GM23338 (cell line): Measurements from ENCODE around the gene ZBTB44. TPM values are rescaled to one million over a fixed set of nuclear protein-coding genes. Genes with fewer than 3 reads are reported as not detected.

Source experiments
- ATAC-seq: fragments of 200-7000 bp; cut with Tn5 transposase; 3 replicates; pipeline ENCODE4 v1.9.1; 2020
- DNase-seq: peaks from one replicate; pipeline ENCODE4 v3.0.0-alpha.2; 2015; ENCODE audit warnings: low spot score
- H2AFZ ChIP-seq: fragments of 200-600 bp; sonication (generic); 2 replicates; pipeline ENCODE4 v1.8.0; 2016; ENCODE audit warnings: antibody characterized with exemption, mild to moderate bottlenecking, moderate library complexity
- H3F3A ChIP-seq: fragments of 200-600 bp; sonication (generic); replicated peaks from 2 replicates; pipeline ENCODE4 v1.8.0; 2017; ENCODE audit warnings: antibody characterized with exemption, mixed run types, low read depth
- H3K27ac ChIP-seq: fragments of 200-600 bp; sonication (generic); 2 replicates; pipeline ENCODE4 v1.6.1; 2016; ENCODE audit warnings: low read depth
- H3K27me3 ChIP-seq: fragments of 200-600 bp; sonication (generic); 2 replicates; pipeline ENCODE4 v1.8.0; 2016; ENCODE audit warnings: mild to moderate bottlenecking, mixed run types, moderate library complexity; ENCODE audit not compliant: insufficient read depth
- H3K36me3 ChIP-seq: fragments of 200-600 bp; sonication (generic); 2 replicates; pipeline ENCODE4 v1.8.0; 2016; ENCODE audit warnings: mild to moderate bottlenecking; ENCODE audit not compliant: insufficient read depth
- H3K4me1 ChIP-seq: fragments of 200-600 bp; sonication (generic); 2 replicates; pipeline ENCODE4 v1.8.0; 2016; ENCODE audit warnings: mild to moderate bottlenecking, moderate library complexity; ENCODE audit not compliant: insufficient read depth
- H3K4me2 ChIP-seq: fragments of 200-600 bp; sonication (generic); 2 replicates; pipeline ENCODE4 v1.7.1; 2017; ENCODE audit warnings: mixed run types
- H3K4me3 ChIP-seq: fragments of 200-600 bp; sonication (generic); 2 replicates; pipeline ENCODE4 v1.6.1; 2016; ENCODE audit warnings: mixed run types
- H3K79me2 ChIP-seq: fragments of 200-600 bp; sonication (generic); replicated peaks from 2 replicates; pipeline ENCODE4 v1.8.0; 2017; ENCODE audit warnings: mild to moderate bottlenecking; ENCODE audit not compliant: insufficient read depth
- H3K9me2 ChIP-seq: fragments of 200-600 bp; sonication (generic); 2 replicates; pipeline ENCODE4 v1.8.0; 2017; ENCODE audit not compliant: insufficient read depth
- H4K20me1 ChIP-seq: fragments of 200-600 bp; sonication (generic); replicated peaks from 2 replicates; pipeline ENCODE4 v1.8.0; 2017; ENCODE audit warnings: mild to moderate bottlenecking; ENCODE audit not compliant: insufficient read depth
- H3K27ac Mint-ChIP-seq: 2 replicates; pipeline ENCODE4 v1.8.0; 2020; ENCODE audit warnings: inconsistent platforms, mild to moderate bottlenecking, moderate library complexity, mixed read lengths
- H3K27me3 Mint-ChIP-seq: 3 replicates; pipeline ENCODE4 v1.8.0; 2022; ENCODE audit warnings: low read depth, mild to moderate bottlenecking, moderate library complexity, mixed read lengths, inconsistent platforms; ENCODE audit not compliant: insufficient read depth, poor library complexity
- H3K36me3 Mint-ChIP-seq: 3 replicates; pipeline ENCODE4 v1.8.0; 2021; ENCODE audit warnings: low read depth, mild to moderate bottlenecking, inconsistent platforms, moderate library complexity, mixed read lengths
- H3K4me1 Mint-ChIP-seq: 3 replicates; pipeline ENCODE4 v1.8.0; 2020; ENCODE audit warnings: mild to moderate bottlenecking, inconsistent platforms, mixed read lengths
- H3K4me3 Mint-ChIP-seq: 3 replicates; pipeline ENCODE4 v1.8.0; 2021; ENCODE audit warnings: moderate library complexity, mild to moderate bottlenecking, inconsistent platforms, mixed read lengths
- H3K9me3 Mint-ChIP-seq: 3 replicates; pipeline ENCODE4 v1.8.0; 2020; ENCODE audit warnings: moderate library complexity, mild to moderate bottlenecking, inconsistent platforms, mixed read lengths
- CREB1 ChIP-seq: fragments of 250-450 bp; sonication (Bioruptor Pico); IDR thresholded peaks from 2 replicates; pipeline ENCODE4 v1.5.0; 2020; ENCODE audit warnings: low read depth, mild to moderate bottlenecking, moderate library complexity
- CTCF ChIP-seq, 2 experiments: fragments of 200-600 bp in 1 of 2; sonication (generic) in 1 of 2; conservative IDR thresholded peaks; 2 replicates each; pipeline versions ENCODE4 v1.5.1 to v1.6.1; 2016 to 2017; ENCODE audit warnings: antibody characterized with exemption in 2 of 2, low read depth in 2 of 2, mild to moderate bottlenecking in 2 of 2, moderate library complexity in 1 of 2
- ETS1 ChIP-seq: IDR thresholded peaks from 2 replicates; pipeline ENCODE4 v1.6.1; 2016; ENCODE audit warnings: antibody characterized with exemption
- EZH2 ChIP-seq: fragments of 200-600 bp; sonication (generic); IDR thresholded peaks from one replicate; pipeline ENCODE4 v1.8.0; 2017; ENCODE audit warnings: antibody characterized with exemption, mild to moderate bottlenecking, low read depth; ENCODE audit not compliant: unreplicated experiment
- EZH2phosphoT487 ChIP-seq: fragments of 200-600 bp; sonication (generic); IDR thresholded peaks from one replicate; pipeline ENCODE4 v1.8.1; 2018; ENCODE audit warnings: antibody characterized with exemption; ENCODE audit not compliant: unreplicated experiment
- JUNB ChIP-seq: IDR thresholded peaks from one replicate; pipeline ENCODE4 v1.6.1; 2016; ENCODE audit warnings: antibody characterized with exemption; ENCODE audit not compliant: unreplicated experiment
- NANOG ChIP-seq: IDR thresholded peaks from 2 replicates; pipeline ENCODE4 v1.6.1; 2016; ENCODE audit warnings: antibody characterized with exemption, borderline replicate concordance
- POLR2AphosphoS5 ChIP-seq: IDR thresholded peaks from 2 replicates; pipeline ENCODE4 v1.6.1; 2016; ENCODE audit warnings: antibody characterized with exemption, low read depth
- REST ChIP-seq: IDR thresholded peaks from one replicate; pipeline ENCODE4 v1.6.1; 2018; ENCODE audit warnings: antibody characterized with exemption; ENCODE audit not compliant: unreplicated experiment
- ZNF114 ChIP-seq: fragments of 250-450 bp; sonication (Bioruptor Pico); IDR thresholded peaks from 2 replicates; pipeline ENCODE4 v1.5.0; 2020; ENCODE audit warnings: mild to moderate bottlenecking, moderate library complexity
- ZNF331 ChIP-seq: fragments of 250-450 bp; sonication (Bioruptor Pico); IDR thresholded peaks from 2 replicates; pipeline ENCODE4 v1.5.0; 2020; ENCODE audit warnings: low read depth, mild to moderate bottlenecking, moderate library complexity
- polyA plus RNA-seq: library from polyadenylated mRNA; unstranded; fragments of >200 nt; fragmentation: Nextera tagmentation; extraction: Ambion mirVana; gene quantifications from 2 replicates; pipeline ENCODE4 v1.2.1, GENCODE V29; 2016
- total RNA-seq: library from RNA; depleted of rRNA; stranded (reverse); fragments of >200 nt; shearing (Covaris generic); gene quantifications from 2 replicates; pipeline ENCODE4 v1.2.3, GENCODE V29; 2014

Gene ZBTB44
- total and polyA plus RNA-seq, 2 experiments from 2014 or later: 61.2 to 102 TPM

GRCh38 chr11:130262424-130262823 is 52.3 kb downstream of the ZBTB44 start (continued):
- TF ChIP-seq REST: no peak
- no peak for TF ChIP-seq EZH2

- H3K4me1 Mint-ChIP-seq: peaks cover 17% of the 10 kb centered on the region
- Histone ChIP-seq H2AFZ (no peak overlapping the region), H3K36me3 (peaks cover 15% of the 10 kb centered on the region), H3K9me2 (no peaks in the 10 kb centered on the region), H3F3A (no peaks in the 10 kb centered on the region), H3K79me2 (peaks cover 93% of the 10 kb centered on the region), H3K27me3 (no peaks in the 10 kb centered on the region), H3K4me3 (no peak overlapping the region), H3K4me2 (no peak overlapping the region), H4K20me1 (peaks cover 24% of the 10 kb centered on the region), H3K4me1 (no peaks in the 10 kb centered on the region; the same call in 1 of the 2 replicates), H3K27ac (no peak overlapping the region)
- no peak overlapping the region for H3K4me3 Mint-ChIP-seq
- peaks cover 59% of the 10 kb centered on the region for H3K36me3 Mint-ChIP-seq
- no peak for DNase-seq
- no peaks in the 10 kb centered on the region for H3K27me3 Mint-ChIP-seq
- peaks cover 2% of the 10 kb centered on the region; the same call in 1 of the 3 replicates for H3K9me3 Mint-ChIP-seq
- H3K27ac Mint-ChIP-seq: no peak overlapping the region
- ATAC-seq: no peak
- TF ChIP-seq POLR2AphosphoS5: no peak
- no peak for TF ChIP-seq ETS1
- TF ChIP-seq REST: no peak
- TF ChIP-seq CTCF (conservative IDR thresholded peaks at IDR 0.05; ENCODE audit: low read depth in 2 of 2): no peak
- TF ChIP-seq EZH2: no peak
- TF ChIP-seq NANOG: no peak
- no peak for TF ChIP-seq EZH2phosphoT487
- no peak for TF ChIP-seq JUNB
- no peak for TF ChIP-seq ZNF114
- no peak for TF ChIP-seq CREB1
- TF ChIP-seq ZNF331 (CRISPR knock-in tag): no peak
Measured at GRCh38 chr11:130261571-130261970, 53.1 kb downstream of the ZBTB44 start.
